ENCODE results near the gene ZNF845.
A peak's percentile ranks its signal among the peaks of the same experiment; 100 is the strongest.
"Not testable (repeated sequence)": the region's sequence is repeated elsewhere in the genome, so short reads cannot be mapped to it uniquely, and the experiment has no call there.

ZNF845 gene

DNA sequence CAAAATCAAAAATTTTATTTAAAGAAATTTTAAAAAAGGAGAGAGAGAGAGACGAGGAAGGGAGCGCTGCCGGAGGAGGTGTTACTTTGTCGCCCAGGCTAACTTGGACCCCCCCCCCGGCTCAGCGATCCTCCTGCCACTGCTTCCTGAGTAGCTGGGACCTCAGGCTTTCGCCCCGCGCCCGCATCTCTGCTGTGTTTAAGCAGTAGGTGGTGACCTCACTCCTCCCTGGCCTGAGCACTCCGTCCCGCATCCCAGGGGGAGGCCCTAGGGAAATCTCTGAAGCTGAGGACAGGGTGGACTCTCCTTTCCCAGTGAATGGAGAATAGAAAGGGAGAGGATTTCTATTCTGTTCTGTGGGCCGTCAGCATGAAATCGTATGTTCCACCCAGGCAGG lies 485 bp upstream of the ZNF845 start:
- Histone ChIP-seq H3K4me3 (ENCODE audit: low read depth, low read length) (peak overlapping the region; percentile 92), H3K27ac (ENCODE audit: low read depth, low read length) (no peak overlapping the region), H3K36me3 (ENCODE audit: insufficient read depth, low read length) (no peaks in the 10 kb centered on the region), H3K4me1 (ENCODE audit: control insufficient read depth, insufficient read depth, low read length, unreplicated experiment) (no peaks in the 10 kb centered on the region), H3K79me2 (ENCODE audit: control insufficient read depth, insufficient read depth, low read length, unreplicated experiment) (peaks cover 4% of the 10 kb centered on the region), H3K27me3 (ENCODE audit: insufficient read depth, low read length) (no peaks in the 10 kb centered on the region), H2AFZ (ENCODE audit: low read length, unreplicated experiment) (peak overlapping the region; percentile 81)

DNA sequence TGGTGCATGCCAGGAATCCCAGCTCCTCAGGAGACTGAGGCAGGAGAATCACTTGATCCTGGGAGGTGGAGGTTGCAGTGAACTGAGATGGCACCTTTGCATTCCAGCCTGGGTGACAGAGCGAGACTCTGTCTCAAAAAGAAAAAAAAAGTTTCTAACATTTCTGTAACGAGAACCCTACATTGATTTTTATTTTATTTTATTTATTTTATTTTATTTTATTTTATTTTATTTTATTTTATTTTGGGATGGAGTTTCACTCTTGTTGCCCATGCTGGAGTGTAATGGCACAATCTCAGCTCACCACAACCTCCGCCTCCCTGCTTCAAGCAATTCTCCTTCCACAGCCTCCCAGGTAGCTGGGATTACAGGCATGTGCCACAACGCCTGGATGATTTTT lies 10.9 kb downstream of the ZNF845 start:
- not testable (repeated sequence) for H3K27me3 ChIP-seq (ENCODE audit: insufficient read depth, low read length); H3K79me2 ChIP-seq (ENCODE audit: control insufficient read depth, insufficient read depth, low read length, unreplicated experiment); H3K4me3 ChIP-seq (ENCODE audit: low read depth, low read length); H3K27ac ChIP-seq (ENCODE audit: low read depth, low read length); H3K4me1 ChIP-seq (ENCODE audit: control insufficient read depth, insufficient read depth, low read length, unreplicated experiment); H2AFZ ChIP-seq (ENCODE audit: low read length, unreplicated experiment)
- peaks cover 27% of the 10 kb centered on the region; the same call in 1 of the 2 replicates for H3K36me3 ChIP-seq (ENCODE audit: insufficient read depth, low read length)

GRCh38 chr19:53355739-53356138 lies 22.2 kb downstream of the ZNF845 start:
- Histone ChIP-seq H3K36me3 (ENCODE audit: insufficient read depth, low read length) (peaks cover 19% of the 10 kb centered on the region), H3K4me1 (ENCODE audit: control insufficient read depth, insufficient read depth, low read length, unreplicated experiment) (no peaks in the 10 kb centered on the region), H3K4me3 (ENCODE audit: low read depth, low read length) (no peak overlapping the region), H2AFZ (ENCODE audit: low read length, unreplicated experiment) (no peak overlapping the region), H3K27me3 (ENCODE audit: insufficient read depth, low read length) (no peaks in the 10 kb centered on the region), H3K27ac (ENCODE audit: low read depth, low read length) (no peak overlapping the region), H3K79me2 (ENCODE audit: control insufficient read depth, insufficient read depth, low read length, unreplicated experiment) (no peaks in the 10 kb centered on the region)

DNA sequence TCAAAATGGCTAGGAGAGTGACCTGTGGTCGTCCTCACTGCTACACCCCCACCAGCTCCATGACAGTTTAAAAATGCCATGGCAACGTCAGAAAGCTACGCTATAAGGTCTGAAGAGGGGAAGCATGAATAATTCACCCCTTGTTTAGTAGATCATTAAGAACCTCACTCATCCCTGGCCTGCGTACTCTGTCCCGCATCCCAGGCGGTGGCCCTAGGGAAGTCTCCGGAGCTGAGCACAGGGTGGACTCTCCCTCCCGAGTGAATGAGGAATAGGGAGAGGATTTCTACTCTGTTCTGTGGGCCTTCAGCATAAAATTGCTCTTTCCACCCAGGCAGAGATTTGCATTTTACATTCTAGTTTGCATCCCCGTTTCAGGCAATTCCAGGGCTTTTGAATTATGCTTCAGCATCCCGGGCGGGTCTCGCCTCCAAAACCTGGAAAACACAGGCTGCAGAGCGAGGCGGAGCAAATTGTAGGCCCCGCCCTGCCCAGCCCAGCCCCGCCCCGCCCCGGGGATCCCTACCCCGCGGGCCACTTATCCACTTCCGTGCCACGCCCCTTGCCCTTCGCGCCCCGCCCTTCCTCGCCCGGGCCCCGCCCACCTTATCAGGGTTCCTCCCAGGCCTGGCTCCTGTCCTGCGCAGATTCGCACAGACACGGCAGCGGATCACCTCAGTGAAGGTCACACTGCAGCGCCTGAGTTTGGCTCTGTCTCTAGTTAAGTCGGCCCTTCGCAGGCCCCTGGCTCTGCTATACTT lies 24.5 kb downstream of the ZNF845 start:
- no peaks in the 10 kb centered on the region for H3K79me2 ChIP-seq (ENCODE audit: control insufficient read depth, insufficient read depth, low read length, unreplicated experiment)
- H3K36me3 ChIP-seq (ENCODE audit: insufficient read depth, low read length) = peaks cover 4% of the 10 kb centered on the region; the same call in 1 of the 2 replicates
- no peak overlapping the region for H3K4me3 ChIP-seq (ENCODE audit: low read depth, low read length)
- no peaks in the 10 kb centered on the region for H3K4me1 ChIP-seq (ENCODE audit: control insufficient read depth, insufficient read depth, low read length, unreplicated experiment)
- H3K27ac ChIP-seq (ENCODE audit: low read depth, low read length) = no peak overlapping the region
- no peak overlapping the region for H2AFZ ChIP-seq (ENCODE audit: low read length, unreplicated experiment)
- no peaks in the 10 kb centered on the region for H3K27me3 ChIP-seq (ENCODE audit: insufficient read depth, low read length)

GRCh38 chr19:53360056-53360455 lies 26.5 kb downstream of the ZNF845 start:
- not testable (repeated sequence) for H3K27ac ChIP-seq (ENCODE audit: low read depth, low read length); H3K79me2 ChIP-seq (ENCODE audit: control insufficient read depth, insufficient read depth, low read length, unreplicated experiment); H3K27me3 ChIP-seq (ENCODE audit: insufficient read depth, low read length); H2AFZ ChIP-seq (ENCODE audit: low read length, unreplicated experiment); H3K4me3 ChIP-seq (ENCODE audit: low read depth, low read length); H3K4me1 ChIP-seq (ENCODE audit: control insufficient read depth, insufficient read depth, low read length, unreplicated experiment); H3K36me3 ChIP-seq (ENCODE audit: insufficient read depth, low read length)

DNA sequence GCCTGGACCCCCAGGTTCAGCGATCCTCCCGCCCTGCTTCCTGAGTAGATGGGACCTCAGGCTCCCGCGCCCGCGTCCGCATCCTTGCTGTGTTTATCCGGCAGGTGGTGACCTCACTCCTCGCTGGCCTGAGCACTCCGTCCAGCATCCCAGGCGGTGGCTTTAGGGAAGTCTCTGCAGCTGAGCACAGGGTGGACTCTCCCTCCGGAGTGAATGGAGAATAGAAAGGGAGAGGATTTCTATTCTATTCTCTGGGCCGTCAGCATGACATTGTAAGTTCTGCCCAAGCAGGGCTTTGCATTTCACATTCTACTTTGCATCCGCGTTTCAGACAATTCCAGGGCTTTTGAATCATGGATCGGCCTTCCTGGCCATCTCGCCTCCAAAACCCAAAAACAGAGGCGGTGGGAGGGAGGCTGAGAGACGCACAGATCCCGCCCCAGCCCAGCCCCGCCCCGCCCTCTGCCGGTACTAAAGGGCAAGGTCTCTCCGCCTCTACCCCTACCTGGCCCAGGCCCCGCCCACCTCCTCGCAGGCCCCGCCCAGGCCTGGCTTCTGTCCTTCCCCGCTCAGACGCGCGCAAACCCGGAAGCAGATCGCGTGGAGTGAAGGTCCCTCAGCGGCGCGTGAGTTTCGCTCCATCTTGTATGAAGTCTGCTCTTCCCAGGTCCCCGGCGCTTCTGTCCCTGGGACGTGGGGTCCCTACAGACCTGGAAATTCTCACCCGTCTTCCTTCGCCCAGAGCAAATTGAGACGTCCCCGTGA lies 31.8 kb downstream of the ZNF845 start, which contains the start of gene ZNF525:
TSS of gene ZNF525 (plus strand) at position 572 of the 765 bp plus-strand sequence. CDS start 6,577 bp downstream, outside the sequence.
- no peaks in the 10 kb centered on the region for H3K36me3 ChIP-seq (ENCODE audit: insufficient read depth, low read length)
- peak within 1 kb of the TSS; percentile 97 for H3K4me3 ChIP-seq (ENCODE audit: low read depth, low read length)
- peak within 1 kb of the TSS; percentile 95 for H2AFZ ChIP-seq (ENCODE audit: low read length, unreplicated experiment)
- H3K4me1 ChIP-seq (ENCODE audit: control insufficient read depth, insufficient read depth, low read length, unreplicated experiment) = no peaks in the 10 kb centered on the region
- no peaks in the 10 kb centered on the region for H3K27me3 ChIP-seq (ENCODE audit: insufficient read depth, low read length)
- H3K27ac ChIP-seq (ENCODE audit: low read depth, low read length) = peak within 1 kb of the TSS; percentile 65; the same call in 1 of the 2 replicates
- H3K79me2 ChIP-seq (ENCODE audit: control insufficient read depth, insufficient read depth, low read length, unreplicated experiment) = no peaks in the 10 kb centered on the region

DNA sequence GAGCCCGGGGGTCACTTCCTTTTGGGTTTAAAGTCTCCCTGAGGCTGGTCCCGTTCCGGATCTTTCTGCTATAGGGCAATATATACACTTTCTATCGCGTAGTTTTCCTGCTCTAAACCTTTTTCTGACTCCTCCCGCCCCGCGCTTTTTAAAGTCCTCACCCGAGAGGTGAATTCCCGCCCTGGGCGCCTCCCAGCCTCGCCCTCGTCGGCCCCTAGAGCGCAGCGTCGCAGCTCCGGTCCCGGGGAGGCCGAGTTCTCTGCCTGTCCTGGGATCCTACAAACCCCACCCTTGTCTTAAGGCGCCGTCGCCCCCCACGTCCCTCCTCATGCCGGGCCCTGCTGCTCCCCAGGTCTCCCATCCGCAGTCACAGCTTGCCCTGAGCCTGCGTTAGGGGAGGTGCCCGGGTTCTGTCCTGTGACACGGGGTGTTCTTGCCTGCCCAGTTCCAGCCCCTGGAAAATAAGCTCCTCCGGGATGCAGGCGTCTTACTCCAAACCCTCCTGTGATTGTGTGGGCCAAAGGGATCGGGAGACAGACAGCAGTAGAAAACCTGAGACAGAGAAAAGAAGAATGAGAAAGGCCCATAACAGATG lies 32.4 kb downstream of the ZNF845 start:
- H2AFZ ChIP-seq (ENCODE audit: low read length, unreplicated experiment) = peak overlapping the region; percentile 95
- peak overlapping the region; percentile 97 for H3K4me3 ChIP-seq (ENCODE audit: low read depth, low read length)
- H3K36me3 ChIP-seq (ENCODE audit: insufficient read depth, low read length) = no peaks in the 10 kb centered on the region
- H3K27ac ChIP-seq (ENCODE audit: low read depth, low read length) = peak overlapping the region; percentile 65; the same call in 1 of the 2 replicates
- no peaks in the 10 kb centered on the region for H3K27me3 ChIP-seq (ENCODE audit: insufficient read depth, low read length)
- H3K79me2 ChIP-seq (ENCODE audit: control insufficient read depth, insufficient read depth, low read length, unreplicated experiment) = no peaks in the 10 kb centered on the region
- no peaks in the 10 kb centered on the region for H3K4me1 ChIP-seq (ENCODE audit: control insufficient read depth, insufficient read depth, low read length, unreplicated experiment)

DNA sequence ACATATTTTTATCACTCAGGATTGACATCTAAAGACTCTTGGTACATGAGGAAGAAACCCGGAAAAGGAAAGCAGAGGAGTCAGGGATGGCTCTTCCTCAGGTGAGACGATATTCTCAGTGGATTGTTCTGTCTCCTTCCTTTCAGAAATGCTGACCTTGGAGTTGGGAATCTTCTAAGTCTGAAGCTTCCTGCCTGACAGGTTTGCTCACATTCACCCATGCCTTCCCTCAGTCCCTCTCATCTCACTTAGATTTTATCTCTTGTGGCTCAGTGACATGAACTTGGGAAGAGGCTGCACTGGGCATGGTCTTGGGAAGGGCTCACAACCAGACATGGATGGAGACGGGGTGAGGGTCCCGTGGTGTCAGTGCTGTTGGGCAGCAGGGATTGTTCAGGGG lies 38.6 kb downstream of the ZNF845 start:
- no peak overlapping the region for H3K27ac ChIP-seq (ENCODE audit: low read depth, low read length)
- no peak overlapping the region for H3K4me3 ChIP-seq (ENCODE audit: low read depth, low read length)
- H2AFZ ChIP-seq (ENCODE audit: low read length, unreplicated experiment) = no peak overlapping the region
- no peaks in the 10 kb centered on the region for H3K79me2 ChIP-seq (ENCODE audit: control insufficient read depth, insufficient read depth, low read length, unreplicated experiment)
- 0 out of 2 replicates have a peak, but pooled peaks cover 11% of the 10 kb centered on the region for H3K36me3 ChIP-seq (ENCODE audit: insufficient read depth, low read length)
- no peaks in the 10 kb centered on the region for H3K4me1 ChIP-seq (ENCODE audit: control insufficient read depth, insufficient read depth, low read length, unreplicated experiment)
- no peaks in the 10 kb centered on the region for H3K27me3 ChIP-seq (ENCODE audit: insufficient read depth, low read length)

DNA sequence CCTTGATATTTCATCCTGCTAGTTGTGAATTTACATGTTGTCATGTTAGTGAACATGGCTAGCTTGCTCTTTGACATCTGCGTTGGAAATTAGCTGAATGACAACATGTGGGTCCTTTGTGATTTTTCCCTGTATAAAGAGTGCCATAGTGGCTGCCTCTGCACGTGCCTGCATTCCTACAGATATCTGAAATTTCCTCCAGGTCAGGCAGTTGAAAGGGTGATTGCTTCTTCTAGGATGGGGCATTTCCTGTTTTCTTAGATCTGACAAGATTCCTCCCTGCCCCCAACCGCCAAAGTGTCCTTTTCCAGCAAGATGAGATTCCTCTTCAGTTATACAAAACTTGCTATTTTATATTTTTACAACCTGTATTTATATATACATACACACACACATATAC lies 40.7 kb downstream of the ZNF845 start:
- Histone ChIP-seq H3K4me3 (ENCODE audit: low read depth, low read length) (no peak overlapping the region), H3K36me3 (ENCODE audit: insufficient read depth, low read length) (peaks cover 24% of the 10 kb centered on the region; the same call in 1 of the 2 replicates), H3K27me3 (ENCODE audit: insufficient read depth, low read length) (no peaks in the 10 kb centered on the region), H3K79me2 (ENCODE audit: control insufficient read depth, insufficient read depth, low read length, unreplicated experiment) (no peaks in the 10 kb centered on the region), H2AFZ (ENCODE audit: low read length, unreplicated experiment) (no peak overlapping the region), H3K4me1 (ENCODE audit: control insufficient read depth, insufficient read depth, low read length, unreplicated experiment) (no peaks in the 10 kb centered on the region), H3K27ac (ENCODE audit: low read depth, low read length) (no peak overlapping the region)

- Histone ChIP-seq H2AFZ (ENCODE audit: low read length, unreplicated experiment) (no peak overlapping the region), H3K79me2 (ENCODE audit: control insufficient read depth, insufficient read depth, low read length, unreplicated experiment) (no peaks in the 10 kb centered on the region), H3K4me3 (ENCODE audit: low read depth, low read length) (no peak overlapping the region), H3K36me3 (ENCODE audit: insufficient read depth, low read length) (peaks cover 28% of the 10 kb centered on the region; the same call in 1 of the 2 replicates), H3K27me3 (ENCODE audit: insufficient read depth, low read length) (no peaks in the 10 kb centered on the region), H3K27ac (ENCODE audit: low read depth, low read length) (no peak overlapping the region), H3K4me1 (ENCODE audit: control insufficient read depth, insufficient read depth, low read length, unreplicated experiment) (no peaks in the 10 kb centered on the region)
Observed at GRCh38 chr19:53374743-53375142, 41.2 kb downstream of the ZNF845 start.
